GM18858 (cell line): ENCODE data around the gene OVOL1.

Experiments
- ATAC-seq: cut with Tn5 transposase; IDR thresholded peaks from one replicate; pipeline ENCODE4 v1.9.1; 2021; ENCODE audit not compliant: unreplicated experiment

The OVOL1 gene

DNA sequence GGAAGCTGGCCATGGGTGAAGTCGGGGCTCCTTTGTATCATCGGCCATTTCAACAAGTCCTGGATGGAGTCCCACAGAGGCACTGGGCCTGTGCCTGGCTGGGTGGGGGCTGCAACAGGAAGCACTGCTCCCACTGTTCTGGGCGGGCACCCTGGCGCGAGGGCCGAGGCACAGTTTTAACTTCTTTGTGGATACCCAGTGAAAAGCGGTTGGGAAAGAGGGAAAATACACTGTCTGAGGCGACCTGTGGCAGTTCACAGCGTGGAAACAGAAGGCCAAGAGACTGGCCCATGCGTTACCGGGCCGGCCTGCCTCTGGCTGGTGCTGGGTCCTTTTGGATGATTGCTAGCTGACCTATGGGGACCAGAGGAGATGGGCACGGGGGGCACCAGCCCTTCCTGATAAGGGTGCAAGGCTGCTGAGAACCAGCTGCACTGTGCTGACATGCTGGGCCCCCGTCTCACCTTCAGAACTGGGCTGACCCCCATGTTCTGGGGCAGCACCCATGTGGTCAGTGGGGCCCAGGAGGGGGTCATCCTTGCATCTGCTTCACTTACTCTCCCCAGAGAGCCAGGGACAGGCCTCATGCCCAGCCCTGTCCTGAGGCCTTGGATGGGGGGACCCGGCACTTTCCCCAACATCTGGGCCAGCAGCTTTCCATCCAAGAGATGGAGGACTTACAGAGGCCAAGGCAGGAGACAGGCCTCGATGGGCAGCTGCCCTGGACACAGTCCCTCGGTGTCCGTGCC, 4.2 kb downstream of the OVOL1 start:
- ATAC-seq: no peak

DNA sequence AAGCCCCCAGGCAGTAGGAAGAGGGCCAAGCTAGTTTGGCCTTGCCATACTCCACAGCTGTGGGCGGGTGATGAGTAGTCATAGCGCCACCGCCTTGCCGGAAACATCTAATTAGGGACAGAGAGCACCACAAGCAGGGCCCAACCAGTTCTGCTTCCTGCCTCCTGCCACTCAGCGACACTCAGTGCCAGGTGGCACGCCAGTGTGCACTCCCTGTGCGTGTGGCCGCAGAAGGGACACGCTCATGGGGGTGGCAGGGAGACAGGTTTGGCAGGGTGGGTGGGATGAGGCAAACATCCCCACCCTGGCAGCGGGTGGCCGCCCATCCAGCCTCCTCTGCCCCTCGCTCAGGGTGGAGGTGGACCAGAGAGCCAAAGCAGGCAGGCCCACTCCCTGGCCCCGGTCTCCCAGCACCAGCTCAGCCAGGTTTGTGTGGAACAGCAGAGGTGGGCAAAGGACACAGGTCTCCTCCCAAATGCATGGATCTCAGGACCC, 4.9 kb downstream of the OVOL1 start:
- ATAC-seq: no peak

DNA sequence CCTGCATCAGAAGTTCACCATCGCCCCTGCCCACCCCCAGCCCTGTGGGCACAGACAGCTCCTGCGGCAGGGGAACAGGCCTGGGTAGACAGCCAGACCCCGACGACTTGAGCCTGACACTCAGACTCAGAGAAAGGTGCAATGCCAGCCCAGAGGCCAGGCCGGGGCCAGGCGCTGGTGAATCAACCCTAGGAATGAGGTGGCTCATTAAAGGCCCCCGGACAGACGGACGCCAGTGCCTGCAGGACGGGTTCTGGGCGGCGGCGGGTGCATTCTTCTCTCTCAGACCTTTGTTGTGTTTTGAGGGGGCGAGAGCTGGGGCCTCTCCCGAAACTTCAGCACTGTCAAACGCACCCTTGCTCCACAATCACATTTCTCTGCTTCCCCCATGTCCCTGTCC, 5.6 kb downstream of the OVOL1 start:
- ATAC-seq: no peak

DNA sequence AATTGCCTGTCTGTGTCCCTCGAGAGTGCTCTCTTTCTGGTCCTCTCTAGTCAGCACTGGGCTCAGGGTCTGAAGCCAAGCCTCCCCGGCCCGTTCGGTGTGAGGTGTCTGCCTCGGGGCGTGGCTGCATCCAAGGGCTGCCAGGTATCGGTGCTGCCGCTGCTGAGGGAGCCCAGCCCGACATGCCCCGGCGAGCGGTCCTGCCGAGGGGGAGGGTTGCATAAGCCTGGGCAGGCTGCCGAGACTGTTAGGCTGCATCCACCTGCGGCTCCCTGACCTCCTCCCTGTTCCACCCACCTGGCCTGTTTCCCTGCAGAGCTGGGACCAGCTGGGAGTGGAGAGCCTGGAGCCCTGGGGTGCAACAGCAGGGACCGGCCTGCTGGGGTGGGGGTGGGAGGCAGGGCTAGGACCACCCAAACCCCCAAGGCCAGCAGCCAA, 6.3 kb downstream of the OVOL1 start:
- ATAC-seq: no peak

DNA sequence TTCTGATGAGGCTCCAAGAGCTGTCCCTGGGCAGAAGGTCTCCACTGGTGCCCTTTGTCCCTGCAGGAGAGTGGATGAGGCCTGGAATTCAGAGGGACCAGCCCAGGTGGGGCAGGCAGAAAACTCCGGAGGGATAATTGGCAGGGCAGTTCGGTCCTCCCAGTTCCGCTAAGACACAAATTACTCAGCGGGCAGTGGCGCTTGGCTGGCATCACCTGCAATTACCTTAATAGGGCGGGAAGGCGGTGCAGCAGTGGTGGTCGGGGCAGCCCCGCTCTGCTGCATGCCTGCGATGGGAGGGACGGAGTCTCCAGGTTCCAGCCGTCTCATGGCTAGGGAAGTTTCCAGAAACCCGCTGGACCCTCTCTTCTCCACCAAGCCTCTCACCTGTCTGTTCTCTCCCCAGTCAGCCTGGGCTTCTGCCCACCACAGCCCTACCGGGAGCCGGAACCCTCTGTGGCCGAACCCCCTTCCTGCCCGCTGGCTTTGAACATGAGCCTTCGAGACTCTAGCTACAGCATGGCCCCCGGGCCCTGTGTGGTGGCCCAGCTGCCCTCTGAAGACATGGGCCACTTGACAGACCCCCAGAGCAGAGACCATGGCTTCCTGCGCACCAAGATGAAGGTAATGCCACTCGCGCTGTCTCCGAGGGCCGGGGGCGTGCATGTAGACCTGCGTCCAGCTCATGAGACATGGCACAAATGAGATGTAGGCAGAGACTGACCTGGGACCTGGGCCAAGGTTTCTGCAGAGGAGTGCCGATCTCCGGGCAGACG, 7.0 kb downstream of the OVOL1 start:
- no peak for ATAC-seq

DNA sequence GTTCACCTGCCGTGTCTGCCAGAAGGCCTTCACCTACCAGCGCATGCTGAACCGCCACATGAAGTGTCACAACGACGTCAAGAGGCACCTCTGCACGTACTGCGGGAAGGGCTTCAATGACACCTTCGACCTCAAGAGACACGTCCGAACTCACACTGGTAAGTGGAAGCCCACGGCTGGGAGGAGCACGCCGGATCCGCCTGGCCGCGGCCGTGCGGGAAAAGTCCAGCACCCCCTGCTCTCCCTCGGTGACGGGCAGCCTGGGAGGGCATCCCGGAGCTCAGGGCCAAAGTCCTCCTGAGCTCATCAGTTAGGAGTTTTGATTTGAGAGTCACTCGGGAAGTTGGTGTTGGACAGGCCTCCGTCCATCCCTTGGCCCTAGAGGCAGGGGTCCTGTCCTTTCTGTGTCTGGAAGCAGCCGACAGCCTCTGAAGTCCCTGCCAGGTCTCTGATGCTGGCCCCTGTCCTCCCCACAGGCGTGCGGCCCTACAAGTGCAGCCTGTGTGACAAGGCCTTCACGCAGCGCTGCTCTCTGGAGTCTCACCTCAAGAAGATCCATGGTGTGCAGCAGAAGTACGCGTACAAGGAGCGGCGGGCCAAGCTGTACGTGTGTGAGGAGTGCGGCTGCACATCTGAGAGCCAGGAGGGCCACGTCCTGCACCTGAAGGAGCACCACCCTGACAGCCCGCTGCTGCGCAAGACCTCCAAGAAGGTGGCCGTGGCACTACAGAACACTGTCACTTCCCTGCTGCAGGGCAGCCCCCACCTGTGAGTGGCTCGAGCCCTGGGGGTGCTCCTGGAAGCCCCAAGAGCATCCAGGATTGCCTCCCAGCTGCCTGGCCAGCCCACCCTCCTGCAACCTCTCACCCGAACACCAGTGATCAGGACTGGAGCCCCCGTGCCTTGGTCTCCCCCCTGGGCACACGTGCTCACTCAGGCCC, 8.0 kb downstream of the OVOL1 start:
- no peak for ATAC-seq

DNA sequence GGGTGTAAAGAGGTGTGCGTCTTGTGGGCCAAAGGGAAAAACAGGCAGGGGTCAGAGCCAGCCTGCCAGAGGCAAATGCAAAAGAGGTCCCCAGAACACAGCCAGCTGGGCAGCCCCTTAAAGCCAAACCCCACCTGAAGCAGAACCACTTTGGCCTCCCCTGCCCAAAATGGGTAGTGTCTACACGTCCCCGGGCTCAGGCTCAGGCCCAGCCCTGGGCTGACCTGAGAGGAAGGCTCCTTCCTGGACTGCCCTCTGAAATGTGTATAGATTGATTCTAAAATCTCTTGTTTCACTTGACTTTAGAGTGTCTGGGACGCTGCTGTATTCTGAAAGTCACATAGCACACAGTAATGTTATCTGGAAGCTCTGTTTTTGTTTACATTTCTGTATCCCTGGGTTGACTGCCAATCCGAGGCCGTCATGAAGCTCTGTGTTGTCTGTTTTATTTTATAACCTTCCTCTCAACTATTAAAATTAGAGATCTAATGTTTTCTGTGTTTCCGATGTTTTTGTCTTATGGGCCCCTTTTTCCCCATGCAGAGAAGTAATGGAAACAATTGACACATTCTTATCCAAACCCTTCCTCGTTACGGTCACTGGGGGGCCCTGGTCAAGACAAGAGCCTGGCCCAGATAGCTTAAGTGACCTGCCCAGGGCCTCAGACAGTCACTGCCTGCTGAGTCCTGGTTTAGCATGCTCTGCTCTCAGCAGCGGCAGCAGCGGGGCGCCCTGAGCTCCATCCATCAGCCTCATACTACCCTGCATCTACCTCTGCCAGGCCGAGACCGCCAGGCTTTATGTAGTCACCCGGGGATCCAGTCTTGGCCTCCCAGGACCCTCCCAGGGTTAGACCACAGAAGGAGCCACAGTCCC, 10.1 kb downstream of the OVOL1 start:
- ATAC-seq: no peak

DNA sequence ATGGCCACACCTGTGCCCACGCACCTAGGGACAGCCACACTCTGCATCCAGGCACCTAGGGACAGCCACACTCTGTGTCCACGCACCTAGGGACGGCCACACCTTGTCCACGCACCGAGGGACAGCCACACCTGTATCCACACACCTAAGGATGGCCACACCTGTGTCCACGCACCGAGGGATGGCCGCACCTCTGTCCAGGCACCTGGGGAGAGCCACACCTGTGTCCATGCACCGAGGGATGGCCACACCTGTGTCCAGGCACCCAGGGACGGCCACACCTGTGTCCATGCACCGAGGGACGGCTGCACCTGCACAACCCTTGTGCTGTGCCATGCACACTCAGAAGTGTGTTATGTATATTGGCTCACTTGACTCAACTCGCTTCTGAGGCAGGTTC, 10.8 kb downstream of the OVOL1 start:
- ATAC-seq: no peak

DNA sequence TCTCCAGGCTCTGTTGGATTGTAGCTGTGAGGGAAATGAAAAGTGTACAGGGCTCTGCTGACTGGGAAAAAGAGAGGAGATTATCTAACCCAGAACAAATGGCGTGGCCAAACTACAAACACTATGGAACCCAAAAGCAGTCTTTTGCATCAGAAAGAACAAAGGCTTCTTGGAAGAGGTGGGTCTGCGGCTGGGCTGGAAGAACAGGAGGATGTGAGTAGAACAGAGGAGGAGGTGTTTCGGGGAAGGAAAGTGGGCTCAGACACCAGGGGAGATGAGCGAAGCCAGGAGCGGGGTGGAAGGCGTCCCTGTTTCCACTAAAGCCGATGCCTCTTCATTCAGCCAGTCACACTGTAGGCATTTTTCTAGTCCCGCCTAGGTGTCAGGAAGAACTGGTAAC, 12.0 kb downstream of the OVOL1 start:
- ATAC-seq: no peak

DNA sequence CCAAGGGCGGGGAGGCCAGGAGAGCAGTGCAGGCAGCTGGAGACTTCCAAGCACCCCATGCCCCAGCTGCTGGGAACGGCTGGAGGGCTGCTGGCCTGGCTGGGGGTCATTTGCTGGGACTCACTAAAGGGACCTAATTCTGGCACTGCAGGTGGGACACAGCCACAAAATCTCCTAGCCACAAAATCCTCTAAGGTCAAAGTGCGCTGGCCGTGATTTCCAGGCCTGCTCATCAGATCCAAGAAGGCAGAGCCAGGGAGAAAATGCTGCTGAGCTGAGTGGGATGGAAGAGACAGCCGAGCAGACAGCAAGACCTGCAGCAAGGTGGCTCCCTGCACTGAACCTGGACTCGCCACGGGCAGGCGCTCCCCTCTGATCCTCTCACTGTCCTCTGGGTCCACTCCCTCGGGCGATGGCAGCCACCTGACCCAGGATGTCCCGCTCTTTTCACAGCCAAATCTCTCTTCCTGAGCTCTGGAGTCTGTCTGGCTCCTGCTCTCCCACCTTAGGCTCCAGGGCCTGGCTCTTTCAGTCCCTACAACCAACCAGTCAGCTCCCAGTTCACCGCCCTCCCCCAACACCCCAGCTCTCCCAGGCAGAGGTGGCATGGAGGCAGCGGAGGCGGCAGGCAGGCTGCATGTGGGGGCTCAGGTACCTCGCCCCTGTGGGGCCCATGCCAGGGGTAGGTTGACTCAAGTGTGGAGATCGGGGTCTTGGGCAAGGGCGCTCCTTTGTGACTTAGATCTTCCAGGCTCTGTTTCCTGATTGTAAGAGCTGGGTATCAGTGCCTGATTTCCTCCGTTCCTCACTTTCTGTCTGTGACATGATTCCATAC, 14.5 kb downstream of the OVOL1 start:
- ATAC-seq: no peak

DNA sequence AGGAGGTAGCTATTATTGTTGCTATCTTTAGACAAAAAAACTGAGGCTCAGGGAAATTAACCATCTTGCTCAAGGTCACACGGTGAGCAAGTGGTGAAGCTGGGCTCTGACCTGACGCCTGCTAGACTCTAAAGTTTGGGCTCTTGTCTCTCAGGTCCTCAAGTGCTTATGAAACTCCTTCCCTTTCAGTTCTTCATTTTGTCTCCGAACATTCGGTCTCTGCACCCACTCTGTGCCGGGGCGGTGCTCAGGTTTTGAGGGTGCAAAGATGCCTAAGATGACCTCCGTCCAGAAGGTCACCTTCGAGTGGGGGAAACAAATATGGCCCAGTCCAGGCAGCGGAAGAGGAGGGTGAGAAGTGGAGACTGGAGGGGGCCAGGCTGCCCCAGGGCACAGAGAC, 16.0 kb downstream of the OVOL1 start:
- ATAC-seq: no peak

DNA sequence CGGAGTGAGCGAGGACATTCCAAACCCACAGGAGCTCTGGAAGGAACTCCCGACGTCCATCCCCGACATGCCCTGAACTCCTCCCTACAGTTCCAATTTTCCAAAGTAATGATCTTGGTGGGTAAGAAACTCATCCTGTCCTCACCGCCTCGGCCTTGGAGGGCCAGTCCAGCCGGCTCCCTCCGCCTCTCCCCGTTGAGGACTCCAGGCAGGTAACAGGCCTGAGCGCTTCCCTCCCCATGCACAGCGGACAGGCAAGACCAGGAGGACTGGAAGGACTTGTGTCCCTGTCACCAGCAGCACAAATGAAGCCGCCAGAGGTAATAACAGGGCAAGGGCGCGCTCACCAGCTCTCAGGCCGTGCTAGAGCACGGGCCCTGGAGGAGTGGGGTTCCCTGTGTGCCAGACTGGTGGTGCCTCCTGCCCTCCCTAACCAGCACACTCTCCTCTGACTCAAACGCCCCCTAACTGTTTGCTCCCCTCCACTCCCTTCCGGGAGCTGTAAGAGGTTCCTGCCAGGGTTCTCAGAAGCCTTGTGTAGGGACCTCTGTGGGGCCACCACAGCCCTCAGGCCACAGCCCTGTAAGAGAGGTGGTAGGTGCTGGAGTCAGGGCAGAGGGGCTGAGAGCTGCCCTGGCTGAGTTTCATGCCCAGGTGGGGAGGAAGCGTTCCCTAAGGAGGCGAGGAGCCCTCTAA, 17.1 kb downstream of the OVOL1 start:
- ATAC-seq: no peak

DNA sequence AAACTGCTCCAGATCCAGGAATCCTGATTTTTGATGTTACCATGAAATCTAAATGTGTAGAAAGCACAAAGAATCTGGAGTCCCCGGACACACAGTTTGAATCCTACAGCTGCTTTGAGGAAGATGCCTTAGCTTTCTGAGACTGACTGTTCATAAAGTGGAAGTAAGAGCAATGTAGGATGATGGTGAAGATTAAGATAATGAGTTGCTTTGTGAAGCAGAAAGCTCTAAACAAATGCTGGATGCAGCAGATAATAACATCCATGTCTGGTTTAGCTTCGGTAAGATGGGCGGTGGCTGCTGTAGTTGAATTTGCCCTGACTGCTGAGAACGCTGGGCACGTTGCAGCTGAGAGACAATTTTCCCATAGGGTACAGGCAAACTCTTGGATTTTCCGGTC, 20.1 kb downstream of the OVOL1 start:
- no peak for ATAC-seq

DNA sequence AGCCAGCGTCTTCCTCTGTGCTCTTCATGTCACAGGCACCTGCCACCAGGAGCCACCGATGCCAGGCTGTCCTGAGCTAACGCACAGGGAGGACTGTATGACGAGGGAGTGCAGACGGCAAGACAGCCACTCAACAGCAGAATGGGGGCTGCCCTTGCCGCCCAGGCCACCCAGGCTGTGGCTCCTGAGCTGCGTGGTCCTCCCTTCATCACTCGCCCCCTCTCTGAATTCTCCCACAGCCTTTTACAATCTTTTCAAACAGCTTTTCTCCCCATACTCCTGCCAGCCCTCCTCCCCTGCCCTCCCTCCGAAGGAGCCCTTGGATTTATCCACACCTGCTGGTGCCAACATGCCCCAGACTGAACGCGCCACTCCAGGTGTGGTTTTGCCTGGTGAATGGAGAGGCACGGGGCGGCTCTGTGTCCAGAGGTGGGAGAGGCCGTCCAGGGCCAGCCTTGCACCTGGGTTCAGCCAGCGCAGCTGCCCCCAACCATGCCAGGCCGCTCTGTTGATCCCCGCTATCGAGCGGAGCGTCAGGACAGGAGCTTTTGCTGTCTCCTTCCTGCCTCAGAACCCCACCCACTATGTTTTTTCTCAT, 22.0 kb downstream of the OVOL1 start:
- no peak for ATAC-seq

DNA sequence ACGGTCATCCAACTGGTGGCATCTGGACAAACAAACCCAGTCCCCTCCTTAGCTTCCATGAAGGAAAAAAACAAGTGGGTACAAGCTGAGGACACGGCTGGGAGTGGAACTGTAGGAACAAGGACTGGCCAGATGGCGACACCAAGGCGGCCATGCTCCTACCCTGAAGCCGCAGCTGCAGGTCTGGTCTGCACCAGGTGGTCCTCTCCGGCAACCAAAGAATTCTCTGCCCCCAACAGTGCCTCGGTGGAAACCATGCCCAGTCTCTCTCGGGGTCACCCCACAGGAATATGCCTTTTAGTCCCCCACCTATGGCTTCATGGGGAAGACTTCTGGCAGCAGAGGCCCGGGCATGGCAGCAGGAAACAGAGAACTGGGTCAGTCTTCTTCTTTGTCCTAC, 22.6 kb downstream of the OVOL1 start:
- no peak for ATAC-seq

DNA sequence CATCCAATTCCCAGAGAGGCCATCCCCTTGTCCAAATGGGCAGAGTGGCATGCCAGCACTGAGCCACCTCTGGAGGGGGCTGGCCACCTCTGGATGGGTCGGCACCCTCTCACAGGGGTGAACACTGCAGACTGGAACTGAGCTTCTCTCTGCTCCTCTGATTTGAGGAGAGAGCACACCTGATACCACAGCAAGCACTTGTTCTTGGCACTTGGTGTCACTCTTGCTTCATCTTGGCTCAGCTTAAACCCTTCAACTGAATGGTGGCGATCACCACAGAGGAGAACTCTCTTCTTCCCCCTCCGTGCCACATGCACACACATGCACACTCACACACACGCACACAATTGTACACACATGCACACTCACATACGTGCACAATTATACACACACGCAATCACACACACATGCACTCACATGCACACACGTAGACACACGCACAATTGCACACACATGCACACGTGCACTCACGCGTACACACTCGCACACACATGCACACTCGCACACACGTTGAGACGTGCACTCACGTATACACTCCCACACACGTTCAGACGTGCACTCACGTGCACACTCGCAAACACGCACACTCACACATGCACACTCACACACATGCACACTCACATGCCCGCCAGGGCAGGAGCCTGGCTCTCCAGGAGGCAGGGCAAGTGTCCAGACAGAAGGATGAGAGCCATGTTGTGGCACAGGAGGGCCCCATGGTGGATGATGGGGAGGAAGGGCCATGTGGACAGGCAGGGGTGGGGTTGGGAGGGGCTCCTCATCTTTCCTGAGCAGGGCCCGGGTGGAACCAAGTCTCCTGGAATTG, 23.4 kb downstream of the OVOL1 start:
- ATAC-seq: no peak

DNA sequence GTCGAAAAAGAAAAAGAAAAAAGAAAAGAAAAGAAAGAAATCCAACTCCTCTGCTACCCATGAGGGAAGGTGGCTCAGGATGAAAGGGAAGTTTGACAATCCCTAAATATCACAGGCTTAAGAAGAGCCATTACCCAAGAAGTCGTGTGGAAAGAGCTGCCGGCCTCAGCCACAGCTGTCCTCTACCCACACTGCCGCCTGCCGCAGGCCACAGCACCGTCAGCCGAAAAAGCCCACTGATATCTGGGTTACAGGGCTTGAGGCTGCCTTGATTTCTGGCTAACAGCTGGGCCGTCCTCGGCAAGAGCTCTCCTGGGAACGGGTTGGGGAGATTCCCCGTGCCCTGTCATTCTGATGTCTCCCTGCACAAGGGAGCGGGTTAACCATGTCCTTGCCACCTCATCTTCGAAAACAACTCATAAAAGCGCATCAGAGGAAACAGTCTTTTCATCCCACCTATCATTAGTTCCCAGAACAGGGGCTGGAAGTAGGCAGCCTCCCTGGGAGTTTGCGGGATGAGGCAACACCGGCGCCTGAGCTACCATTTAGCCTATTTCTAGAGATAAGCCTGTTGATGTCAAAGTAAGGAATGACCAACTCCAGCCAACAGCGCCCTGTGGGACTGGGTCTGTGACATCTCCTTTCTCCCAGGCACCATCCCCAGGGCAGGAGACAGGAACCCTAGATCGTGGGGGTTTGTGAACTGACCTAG, 25.1 kb downstream of the OVOL1 start:
- ATAC-seq: no peak
